H1 (cell line): ENCODE measurements around the gene WNK2. TPM values are rescaled to one million over a fixed set of nuclear protein-coding genes. Genes with fewer than 3 reads are reported as not detected.

Experiments
- CHD7 ChIP-seq: fragments of 300-600 bp; sonication (generic); IDR thresholded peaks from 2 replicates; pipeline ENCODE4 v1.7.1; 2012; ENCODE audit warnings: low read length, moderate library complexity, mild to moderate bottlenecking, inconsistent platforms; ENCODE audit not compliant: insufficient replicate concordance
- polyA plus RNA-seq, 7 experiments: library from polyadenylated mRNA; depleted of rRNA in 3 of 7; stranded (reverse) in 5 of 7; unstranded in 2 of 7; fragments of >200 nt in 5 of 7; fragments of 200-250 nt in 2 of 7; gene quantifications; 1 replicate in 5 of 7; 2 replicates in 1 of 7; 4 replicates in 1 of 7; pipeline versions ENCODE4 v1.2.1 to v1.2.3, GENCODE V29; 2011 to 2013; ENCODE audit warnings: missing spikeins in 2 of 7, mixed read lengths in 2 of 7
- total RNA-seq: library from RNA; stranded (reverse); fragmentation: NEBNext Ultra II Directional; extraction: Animal tissue kit (Norgen Biotek cat#: 25700); gene quantifications from 2 replicates; pipeline ENCODE4 v1.2.1, GENCODE V29; 2021
- TF ChIP-seq, protein P1 (sequence below), 3 experiments: IDR thresholded peaks; 1 replicate in 2 of 3; 2 replicates in 1 of 3; pipeline versions ENCODE4 v1.5.1 to v1.6.1; 2011; ENCODE audit warnings: low read length in 3 of 3, mild to moderate bottlenecking in 3 of 3, inconsistent platforms in 2 of 3, low read depth in 1 of 3, moderate library complexity in 1 of 3; ENCODE audit not compliant: insufficient read depth in 1 of 3; ENCODE audit errors: control extremely low read depth in 1 of 3

WNK2 gene
- total and polyA plus RNA-seq, 2 of the 8 experiments (the other 6 are each of a cell fraction or from before 2014, with no cell fraction given): 12.0 to 87.2 TPM

GRCh38 chr9:93288891-93289883, 105.2 kb downstream of the WNK2 start (continued):
- no peak for TF ChIP-seq CHD7
- TF ChIP-seq, protein P1, sequence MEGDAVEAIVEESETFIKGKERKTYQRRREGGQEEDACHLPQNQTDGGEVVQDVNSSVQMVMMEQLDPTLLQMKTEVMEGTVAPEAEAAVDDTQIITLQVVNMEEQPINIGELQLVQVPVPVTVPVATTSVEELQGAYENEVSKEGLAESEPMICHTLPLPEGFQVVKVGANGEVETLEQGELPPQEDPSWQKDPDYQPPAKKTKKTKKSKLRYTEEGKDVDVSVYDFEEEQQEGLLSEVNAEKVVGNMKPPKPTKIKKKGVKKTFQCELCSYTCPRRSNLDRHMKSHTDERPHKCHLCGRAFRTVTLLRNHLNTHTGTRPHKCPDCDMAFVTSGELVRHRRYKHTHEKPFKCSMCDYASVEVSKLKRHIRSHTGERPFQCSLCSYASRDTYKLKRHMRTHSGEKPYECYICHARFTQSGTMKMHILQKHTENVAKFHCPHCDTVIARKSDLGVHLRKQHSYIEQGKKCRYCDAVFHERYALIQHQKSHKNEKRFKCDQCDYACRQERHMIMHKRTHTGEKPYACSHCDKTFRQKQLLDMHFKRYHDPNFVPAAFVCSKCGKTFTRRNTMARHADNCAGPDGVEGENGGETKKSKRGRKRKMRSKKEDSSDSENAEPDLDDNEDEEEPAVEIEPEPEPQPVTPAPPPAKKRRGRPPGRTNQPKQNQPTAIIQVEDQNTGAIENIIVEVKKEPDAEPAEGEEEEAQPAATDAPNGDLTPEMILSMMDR (IDR thresholded peaks at IDR 0.05; ENCODE audit: control extremely low read depth in 1 of 3, insufficient read depth in 1 of 3, low read depth in 1 of 3, low read length in 3 of 3): peak in 2 of 3 experiments; percentile 9 to 13; a peak in 2 of 4 replicates
